CD1c-positive myeloid dendritic cell (primary cell): ENCODE measurements around the gene CORO7.

Experiments used
- DNase-seq: peaks from one replicate; pipeline ENCODE4 v3.0.0-alpha.2; 2016; ENCODE audit errors: extremely low spot score

CORO7 gene

GRCh38 chr16:4384509-4384942 is 31.9 kb downstream of the CORO7 start:
- no peak for DNase-seq

- DNase-seq: no peak
These were observed 32.6 kb downstream of the CORO7 start for GRCh38 chr16:4383591-4384444.

- DNase-seq: no peak
These were observed 33.5 kb downstream of the CORO7 start for GRCh38 chr16:4382795-4383357.

GRCh38 chr16:4381935-4382794 is 34.2 kb downstream of the CORO7 start:
- no peak for DNase-seq

GRCh38 chr16:4381072-4381934 is 35.1 kb downstream of the CORO7 start:
- no peak for DNase-seq

GRCh38 chr16:4380119-4381063 is 36.0 kb downstream of the CORO7 start:
- no peak for DNase-seq

- DNase-seq: no peak
These were observed 37.3 kb downstream of the CORO7 start for GRCh38 chr16:4378999-4379690.

- DNase-seq: no peak
These were observed 38.2 kb downstream of the CORO7 start for GRCh38 chr16:4378161-4378666.

GRCh38 chr16:4377573-4378154 is 38.7 kb downstream of the CORO7 start:
- no peak for DNase-seq

GRCh38 chr16:4376893-4377572 is 39.4 kb downstream of the CORO7 start:
- DNase-seq: no peak

GRCh38 chr16:4376126-4376892 is 40.1 kb downstream of the CORO7 start:
- no peak for DNase-seq

GRCh38 chr16:4375717-4376116 is 40.7 kb downstream of the CORO7 start:
- DNase-seq: no peak

- DNase-seq: no peak
These were observed 42.3 kb downstream of the CORO7 start for GRCh38 chr16:4373909-4374742.

GRCh38 chr16:4373356-4373908 is 43.0 kb downstream of the CORO7 start:
- no peak for DNase-seq

GRCh38 chr16:4372578-4373355 is 43.6 kb downstream of the CORO7 start:
- DNase-seq: no peak
